T-helper 1 cell treated with Interleukin-12 subunit alpha and Interleukin-12 subunit beta and Interleukin-4 antibody, amounts not matched to agents 30 μg/mL and 1 μg/mL, for 36 hours (primary cell): ENCODE measurements around the gene CLGN.
"Not testable (repeated sequence)": the region's sequence is repeated elsewhere in the genome, so short reads cannot be mapped to it uniquely, and the experiment has no call there.

Source experiments
- H3K27ac Mint-ChIP-seq: one replicate; pipeline ENCODE4 v1.8.0; 2021; ENCODE audit warnings: mild to moderate bottlenecking, mixed read lengths
- H3K27me3 Mint-ChIP-seq: one replicate; pipeline ENCODE4 v1.8.0; 2021; ENCODE audit warnings: low read depth, mixed read lengths
- H3K36me3 Mint-ChIP-seq: one replicate; pipeline ENCODE4 v1.8.0; 2021; ENCODE audit warnings: low read depth, mixed read lengths
- H3K4me1 Mint-ChIP-seq: one replicate; pipeline ENCODE4 v1.8.0; 2021; ENCODE audit warnings: low read depth, mixed read lengths
- H3K4me3 Mint-ChIP-seq: one replicate; pipeline ENCODE4 v1.8.0; 2021; ENCODE audit warnings: mild to moderate bottlenecking, moderate library complexity, mixed read lengths
- H3K9me3 Mint-ChIP-seq: one replicate; pipeline ENCODE4 v1.8.0; 2021; ENCODE audit warnings: mixed read lengths

The CLGN gene

DNA sequence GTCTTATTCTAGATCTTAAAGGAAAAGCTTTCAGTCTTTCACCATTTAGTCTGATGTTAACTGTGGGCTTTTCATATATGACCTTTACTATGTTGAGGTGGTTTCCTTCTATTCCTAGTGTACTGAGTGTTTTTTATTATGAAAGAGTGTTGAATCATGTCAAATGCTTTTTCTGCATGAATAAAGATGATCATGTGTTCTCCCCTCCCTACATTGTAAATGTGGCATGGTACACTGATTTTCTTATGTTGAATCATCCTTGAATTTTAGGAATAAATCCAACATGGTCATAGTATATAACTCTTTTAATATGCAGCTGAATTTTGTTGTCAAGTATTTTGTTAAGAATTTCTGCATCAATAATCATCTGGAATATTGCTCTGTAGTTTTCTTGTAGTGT lies 4.3 kb downstream of the CLGN start:
- Mint-ChIP-seq H3K36me3 (no peaks in the 10 kb centered on the region), H3K9me3 (no peaks in the 10 kb centered on the region), H3K27ac (no peak overlapping the region), H3K4me1 (peaks cover 5% of the 10 kb centered on the region), H3K4me3 (no peak overlapping the region), H3K27me3 (peaks cover 49% of the 10 kb centered on the region)

DNA sequence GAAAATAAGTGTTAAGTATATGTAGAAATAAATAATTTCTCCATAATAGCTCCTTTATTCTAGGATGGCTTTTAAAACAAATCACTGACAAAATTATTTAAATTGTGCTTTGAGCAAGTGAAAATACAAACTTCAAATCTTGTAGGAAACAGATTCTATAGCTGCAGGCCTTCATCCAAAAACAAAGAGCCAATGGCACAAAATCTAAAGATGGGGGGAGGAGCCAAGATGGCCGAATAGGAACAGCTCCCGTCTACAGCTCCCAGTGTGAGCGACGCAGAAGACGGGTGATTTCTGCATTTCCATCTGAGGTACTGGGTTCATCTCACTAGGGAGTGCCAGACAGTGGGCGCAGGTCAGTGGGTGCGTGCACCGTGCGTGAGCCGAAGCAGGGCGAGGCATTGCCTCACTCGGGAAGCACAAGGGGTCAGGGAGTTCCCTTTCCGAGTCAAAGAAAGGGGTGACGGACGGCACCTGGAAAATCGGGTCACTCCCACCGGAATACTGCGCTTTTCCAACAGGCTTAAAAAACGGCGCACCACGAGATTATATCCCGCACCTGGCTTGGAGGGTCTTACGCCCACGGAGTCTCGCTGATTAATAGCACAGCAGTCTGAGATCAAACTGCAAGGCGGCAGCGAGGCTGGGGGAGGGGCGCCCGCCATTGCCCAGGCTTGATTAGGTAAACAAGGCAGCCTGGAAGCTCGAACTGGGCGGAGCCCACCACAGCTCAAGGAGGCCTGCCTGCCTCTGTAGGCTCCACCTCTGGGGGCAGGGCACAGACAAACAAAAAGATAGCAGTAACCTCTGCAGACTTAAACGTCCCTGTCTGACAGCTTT lies 14.1 kb downstream of the CLGN start:
- not testable (repeated sequence) for H3K27ac Mint-ChIP-seq, H3K4me1 Mint-ChIP-seq, H3K9me3 Mint-ChIP-seq, H3K36me3 Mint-ChIP-seq, H3K4me3 Mint-ChIP-seq
- H3K27me3 Mint-ChIP-seq, result peaks cover 11% of the 10 kb centered on the region

DNA sequence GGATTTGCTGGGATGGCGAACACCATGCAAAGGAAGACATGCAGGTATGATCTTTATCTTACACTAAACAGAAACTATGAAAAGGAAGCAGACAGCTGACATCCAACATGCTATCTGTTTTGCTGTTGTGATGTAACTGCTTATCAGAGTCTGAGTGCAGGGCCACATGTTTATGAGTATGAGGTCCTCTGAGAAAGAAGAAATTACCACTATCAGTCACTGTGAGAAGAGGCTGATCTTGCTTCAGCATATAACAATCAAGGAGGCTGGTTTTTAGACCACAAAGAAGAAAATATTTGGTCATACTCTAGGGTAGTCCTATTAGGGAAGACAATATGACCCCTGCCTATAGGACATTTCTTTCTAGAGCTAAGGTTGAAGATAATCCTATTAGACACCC lies 18.5 kb downstream of the CLGN start:
- no peaks in the 10 kb centered on the region for H3K36me3 Mint-ChIP-seq
- peaks cover 22% of the 10 kb centered on the region for H3K27me3 Mint-ChIP-seq
- H3K4me1 Mint-ChIP-seq, result no peaks in the 10 kb centered on the region

DNA sequence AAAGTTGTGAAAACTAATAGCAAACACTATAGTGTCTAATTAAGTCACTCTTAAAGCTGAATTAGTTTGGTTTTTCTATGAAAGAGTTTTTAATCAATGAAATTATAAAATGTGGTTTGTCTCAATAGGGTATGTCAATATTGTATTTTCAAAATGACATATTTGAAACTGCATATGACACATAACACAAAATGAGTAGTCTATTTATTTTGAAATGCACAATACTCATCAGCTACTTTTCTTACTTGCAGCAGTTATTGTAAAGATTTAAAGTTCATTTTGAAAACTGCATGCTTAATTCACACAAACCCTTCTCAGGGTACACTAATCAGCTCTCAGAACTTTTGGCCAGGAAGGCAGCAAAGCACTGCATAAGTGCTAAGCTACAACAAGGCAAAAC lies 21.2 kb downstream of the CLGN start:
- H3K36me3 Mint-ChIP-seq, result no peaks in the 10 kb centered on the region
- H3K4me1 Mint-ChIP-seq, result no peaks in the 10 kb centered on the region
- H3K27ac Mint-ChIP-seq, result no peak overlapping the region
- H3K9me3 Mint-ChIP-seq, result no peaks in the 10 kb centered on the region
- H3K27me3 Mint-ChIP-seq, result peaks cover 13% of the 10 kb centered on the region
- no peak overlapping the region for H3K4me3 Mint-ChIP-seq

More for the DNA sequence above, 18.5 kb downstream of the CLGN start:
- H3K27ac Mint-ChIP-seq, result no peak overlapping the region
- H3K9me3 Mint-ChIP-seq, result no peaks in the 10 kb centered on the region
- no peak overlapping the region for H3K4me3 Mint-ChIP-seq

DNA sequence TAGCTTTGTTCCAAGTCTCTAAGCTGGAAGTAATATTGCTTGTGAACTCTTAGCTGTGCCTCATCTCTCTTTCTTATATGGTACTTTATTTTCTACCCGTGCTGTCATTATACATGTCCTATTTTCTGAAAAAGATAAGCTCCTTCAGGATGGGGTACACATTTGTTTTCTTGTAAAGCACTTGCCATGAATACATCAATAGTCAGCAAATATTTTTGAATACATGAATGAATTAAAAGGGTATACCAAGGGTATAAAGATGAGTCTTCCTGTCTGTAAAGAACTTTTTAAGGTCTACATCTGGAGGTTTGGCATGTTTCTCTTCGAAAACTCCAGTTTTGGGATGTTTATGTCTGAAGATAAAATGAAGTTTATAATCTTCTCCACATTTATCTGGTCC lies 27.3 kb downstream of the CLGN start:
- H3K4me1 Mint-ChIP-seq, result no peaks in the 10 kb centered on the region
- H3K9me3 Mint-ChIP-seq, result no peaks in the 10 kb centered on the region
- H3K4me3 Mint-ChIP-seq, result no peak overlapping the region
- peaks cover 11% of the 10 kb centered on the region for H3K27me3 Mint-ChIP-seq
- H3K36me3 Mint-ChIP-seq, result no peaks in the 10 kb centered on the region
- H3K27ac Mint-ChIP-seq, result no peak overlapping the region

DNA sequence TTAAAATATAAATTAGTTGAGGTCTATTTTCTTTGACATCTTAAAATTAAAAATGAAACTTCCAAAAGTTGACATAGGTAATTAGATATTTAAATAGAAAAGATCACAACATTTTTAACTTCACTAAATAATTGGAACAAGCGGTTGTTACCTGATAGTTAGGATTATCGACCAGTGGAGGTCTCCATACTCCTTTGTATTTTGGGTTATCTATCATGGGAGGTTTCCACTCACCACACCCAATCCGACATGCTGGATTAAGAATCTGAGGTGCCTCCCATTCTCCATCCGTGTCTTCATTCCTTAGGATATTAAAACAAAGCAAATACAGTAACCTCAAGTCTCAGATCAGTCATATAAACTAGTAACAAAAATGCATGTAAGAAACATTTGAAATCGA lies 31.8 kb downstream of the CLGN start:
- Mint-ChIP-seq H3K9me3 (no peaks in the 10 kb centered on the region), H3K36me3 (no peaks in the 10 kb centered on the region), H3K27me3 (peaks cover 18% of the 10 kb centered on the region), H3K4me1 (no peaks in the 10 kb centered on the region), H3K4me3 (no peak overlapping the region), H3K27ac (no peak overlapping the region)

DNA sequence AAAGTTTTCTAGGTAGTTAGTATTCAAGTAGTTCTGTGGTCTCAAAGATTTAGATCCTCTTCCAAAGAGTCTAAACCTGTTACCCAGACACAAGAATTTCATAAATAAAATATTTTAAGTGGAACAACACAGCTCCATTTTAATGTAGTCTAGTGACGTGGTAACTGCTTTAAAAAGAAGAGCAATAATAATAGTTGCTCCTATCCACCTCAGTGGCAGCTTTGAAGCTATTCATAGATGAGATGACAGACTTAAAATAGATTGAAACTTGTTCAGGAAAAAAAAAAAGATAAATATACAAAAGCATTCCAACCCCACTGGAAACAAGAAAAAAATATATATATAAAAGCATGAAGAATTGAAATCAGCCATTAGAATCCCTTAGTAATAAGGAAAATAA lies 39.4 kb downstream of the CLGN start:
- no peaks in the 10 kb centered on the region for H3K36me3 Mint-ChIP-seq

DNA sequence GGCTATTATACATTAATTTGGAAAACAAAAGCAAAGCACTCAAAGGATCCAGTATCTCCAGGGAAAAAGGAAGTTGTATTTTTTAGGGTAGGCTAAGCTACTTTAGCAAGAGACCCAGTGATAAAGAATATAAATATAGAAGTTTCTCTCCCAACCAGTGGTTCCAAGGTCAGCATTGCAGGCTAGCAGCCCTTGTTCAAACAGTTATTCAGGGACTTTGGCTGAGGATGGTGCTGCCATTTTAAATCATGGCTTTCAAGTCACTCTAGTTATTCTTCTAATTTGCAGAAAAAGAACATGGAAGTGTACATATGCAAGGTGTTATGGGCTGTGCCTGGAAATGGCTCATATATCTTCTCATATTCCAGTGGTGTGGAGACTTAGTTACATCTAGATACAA lies 44.7 kb downstream of the CLGN start:
- no peaks in the 10 kb centered on the region for H3K4me1 Mint-ChIP-seq
- H3K9me3 Mint-ChIP-seq, result no peaks in the 10 kb centered on the region
- no peak overlapping the region for H3K27ac Mint-ChIP-seq
- H3K4me3 Mint-ChIP-seq, result no peak overlapping the region
- H3K36me3 Mint-ChIP-seq, result peaks cover 2% of the 10 kb centered on the region
- peaks cover 7% of the 10 kb centered on the region for H3K27me3 Mint-ChIP-seq

More for the DNA sequence above, 39.4 kb downstream of the CLGN start:
- Mint-ChIP-seq H3K27me3 (peaks cover 21% of the 10 kb centered on the region), H3K4me1 (no peaks in the 10 kb centered on the region), H3K9me3 (no peaks in the 10 kb centered on the region), H3K27ac (no peak overlapping the region), H3K4me3 (no peak overlapping the region)

DNA sequence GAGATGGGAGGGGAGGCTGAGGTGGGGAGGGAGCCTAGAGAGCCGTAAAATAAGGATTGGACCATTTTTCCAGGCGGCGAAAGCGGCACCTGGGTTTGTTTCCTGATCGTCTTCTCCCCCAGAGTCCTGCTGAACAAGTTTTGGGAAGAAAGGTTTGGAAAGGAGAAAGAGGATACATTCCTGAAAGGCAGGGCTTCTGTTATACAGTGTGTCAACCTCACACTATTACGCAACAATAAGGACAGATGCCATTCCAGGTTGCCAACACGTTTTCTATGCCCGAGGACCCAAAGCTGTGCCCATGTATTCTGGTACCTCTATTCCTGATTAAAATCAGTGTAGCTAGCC lies 53.3 kb downstream of the CLGN start:
- Mint-ChIP-seq H3K27me3 (peaks cover 17% of the 10 kb centered on the region), H3K4me1 (peaks cover 22% of the 10 kb centered on the region), H3K36me3 (peaks cover 4% of the 10 kb centered on the region), H3K27ac (no peak overlapping the region), H3K9me3 (no peaks in the 10 kb centered on the region), H3K4me3 (no peak overlapping the region)

DNA sequence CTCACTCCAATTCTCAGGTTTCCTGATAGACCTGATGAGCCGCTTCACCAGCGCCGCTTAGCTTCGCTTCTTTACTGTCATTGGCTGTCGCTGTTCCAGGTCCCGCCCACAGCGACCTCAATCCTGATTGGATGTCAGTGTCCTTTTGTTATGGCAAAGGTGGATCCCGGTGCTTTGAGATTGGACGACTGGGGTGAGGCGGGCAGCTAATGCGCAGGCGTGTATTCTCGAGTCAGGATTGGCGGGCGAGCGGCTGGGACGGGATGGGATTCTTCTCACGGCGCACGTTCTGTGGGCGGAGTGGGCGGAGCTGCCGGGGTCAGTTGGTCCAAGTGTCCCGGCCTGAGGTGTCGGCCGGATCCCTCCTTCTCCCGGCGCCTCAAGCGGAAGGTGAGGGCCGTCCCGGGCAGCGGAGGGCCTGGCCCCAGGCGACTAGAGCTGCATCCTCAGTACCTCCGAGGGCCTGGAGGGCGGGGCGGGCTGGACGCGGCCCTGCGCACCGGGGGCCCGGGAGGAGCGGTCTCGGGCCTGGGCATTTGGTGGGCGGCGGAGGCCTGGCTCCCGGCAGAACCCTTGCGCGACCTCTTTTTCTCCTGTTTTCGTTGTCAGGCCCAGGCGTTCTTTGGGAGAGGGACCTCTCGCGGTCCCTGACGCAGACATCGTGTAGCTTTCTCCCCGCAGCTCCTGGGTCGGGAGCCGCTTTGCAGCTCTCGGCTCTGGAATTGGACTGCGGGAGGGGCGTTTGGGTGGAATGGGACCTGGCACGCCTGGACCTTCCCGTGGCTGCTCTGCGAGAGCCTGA lies 53.9 kb downstream of the CLGN start, which contains the start of gene SCOC:
Gene SCOC (plus strand): TSS at position 319 of the 802 bp plus-strand sequence. CDS start 5,525 bp downstream, outside the sequence.
- no peak within 1 kb of the TSS for H3K27ac Mint-ChIP-seq
- peaks cover 22% of the 10 kb centered on the region for H3K4me1 Mint-ChIP-seq
- no peak within 1 kb of the TSS for H3K4me3 Mint-ChIP-seq
- H3K36me3 Mint-ChIP-seq, result peaks cover 4% of the 10 kb centered on the region
- peaks cover 20% of the 10 kb centered on the region for H3K27me3 Mint-ChIP-seq
- H3K9me3 Mint-ChIP-seq, result no peaks in the 10 kb centered on the region

DNA sequence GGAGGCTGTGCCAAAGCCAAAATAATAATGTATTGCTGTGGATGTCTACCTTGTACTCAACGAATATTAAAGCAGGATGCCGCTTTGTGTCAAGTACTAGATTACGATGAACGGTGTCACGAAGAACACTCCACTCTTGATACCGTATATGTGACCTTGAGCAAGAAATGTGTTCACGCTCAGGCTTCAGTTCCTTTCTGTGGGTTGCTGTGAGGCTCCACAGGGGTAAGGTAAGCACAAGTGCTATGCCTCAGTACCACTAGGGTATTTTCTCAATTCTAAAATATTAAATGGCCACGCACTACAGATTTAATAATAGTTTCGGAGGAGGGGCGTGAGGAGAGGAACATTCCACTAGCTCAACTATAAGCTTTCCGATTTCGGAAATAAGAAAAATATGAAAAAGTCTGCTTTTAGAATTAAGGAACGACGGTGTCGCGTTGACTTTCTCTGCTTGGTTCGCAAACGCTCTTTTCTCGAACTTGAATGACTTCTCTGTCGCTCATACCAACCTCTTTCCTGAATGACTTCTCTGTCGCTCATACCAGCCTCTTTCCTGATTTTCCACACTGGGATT lies 54.6 kb downstream of the CLGN start:
- Mint-ChIP-seq H3K4me1 (peaks cover 22% of the 10 kb centered on the region), H3K36me3 (peaks cover 4% of the 10 kb centered on the region), H3K27ac (no peak overlapping the region), H3K27me3 (peaks cover 22% of the 10 kb centered on the region), H3K9me3 (no peaks in the 10 kb centered on the region), H3K4me3 (no peak overlapping the region)

DNA sequence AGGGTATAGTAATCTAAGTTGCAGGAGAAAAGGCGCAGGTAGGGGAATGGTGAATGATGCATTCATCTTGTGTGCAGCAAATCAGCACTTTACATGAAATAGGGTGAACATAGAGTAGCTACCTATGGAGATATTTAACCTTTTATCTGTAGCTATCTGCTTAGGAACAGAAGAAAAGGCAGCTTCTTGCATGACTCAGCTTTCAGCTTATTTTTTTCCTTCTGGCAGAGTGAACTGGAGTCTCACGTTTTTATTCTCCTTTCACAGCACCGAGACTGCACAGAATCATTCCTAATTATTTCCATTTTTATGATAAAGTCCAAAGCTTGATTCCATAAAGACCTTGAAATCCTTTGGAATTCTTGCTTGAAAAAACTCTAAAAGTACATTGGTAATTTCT lies 58.8 kb downstream of the CLGN start:
- no peak overlapping the region for H3K4me3 Mint-ChIP-seq
- peaks cover 22% of the 10 kb centered on the region for H3K27me3 Mint-ChIP-seq
- H3K27ac Mint-ChIP-seq, result no peak overlapping the region
- H3K36me3 Mint-ChIP-seq, result no peaks in the 10 kb centered on the region
- H3K4me1 Mint-ChIP-seq, result peaks cover 4% of the 10 kb centered on the region
- no peaks in the 10 kb centered on the region for H3K9me3 Mint-ChIP-seq

DNA sequence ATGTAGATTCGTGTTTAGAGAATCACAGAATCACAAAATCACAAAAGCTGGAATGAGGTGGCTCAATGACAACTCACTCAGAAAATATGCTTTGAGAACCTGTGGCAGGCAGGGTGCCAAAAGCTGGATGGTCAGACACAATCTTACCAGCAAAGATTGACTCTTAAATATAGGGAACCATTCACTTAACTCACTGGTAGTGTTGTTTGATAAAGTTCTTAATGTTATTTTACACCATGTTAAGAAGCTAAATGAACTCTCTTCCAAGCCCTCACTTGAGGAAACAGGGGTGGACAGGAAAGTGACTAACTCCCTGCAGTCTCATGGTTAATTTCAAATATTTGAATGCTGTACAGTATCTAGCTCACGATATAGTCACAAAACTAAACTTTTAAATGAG lies 59.7 kb downstream of the CLGN start:
- Mint-ChIP-seq H3K27me3 (peaks cover 22% of the 10 kb centered on the region), H3K36me3 (no peaks in the 10 kb centered on the region)

DNA sequence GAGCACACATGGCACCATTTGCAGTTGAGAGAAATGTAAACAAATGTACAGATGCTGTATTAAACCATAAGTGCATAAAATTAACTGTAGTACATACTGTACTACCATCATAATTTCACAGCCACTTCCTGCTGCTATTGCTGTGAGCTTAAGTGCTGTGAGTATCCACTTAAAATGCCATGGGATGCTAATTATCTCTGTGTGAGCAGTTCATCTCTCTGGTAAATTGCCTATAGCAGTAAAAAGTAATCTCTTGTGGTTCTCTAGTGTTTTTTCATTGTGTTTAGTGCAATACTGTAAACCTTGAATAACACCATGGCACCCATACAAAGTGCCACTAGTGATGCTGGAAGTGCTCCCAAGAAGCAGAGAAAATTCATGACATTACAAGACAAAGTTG lies 63.9 kb downstream of the CLGN start:
- Mint-ChIP-seq H3K27ac (no peak overlapping the region), H3K27me3 (peaks cover 11% of the 10 kb centered on the region), H3K36me3 (no peaks in the 10 kb centered on the region), H3K4me3 (no peak overlapping the region), H3K9me3 (no peaks in the 10 kb centered on the region), H3K4me1 (peaks cover 2% of the 10 kb centered on the region)

More for the DNA sequence above, 59.7 kb downstream of the CLGN start:
- Mint-ChIP-seq H3K9me3 (no peaks in the 10 kb centered on the region), H3K27ac (no peak overlapping the region), H3K4me1 (peaks cover 4% of the 10 kb centered on the region), H3K4me3 (no peak overlapping the region)

DNA sequence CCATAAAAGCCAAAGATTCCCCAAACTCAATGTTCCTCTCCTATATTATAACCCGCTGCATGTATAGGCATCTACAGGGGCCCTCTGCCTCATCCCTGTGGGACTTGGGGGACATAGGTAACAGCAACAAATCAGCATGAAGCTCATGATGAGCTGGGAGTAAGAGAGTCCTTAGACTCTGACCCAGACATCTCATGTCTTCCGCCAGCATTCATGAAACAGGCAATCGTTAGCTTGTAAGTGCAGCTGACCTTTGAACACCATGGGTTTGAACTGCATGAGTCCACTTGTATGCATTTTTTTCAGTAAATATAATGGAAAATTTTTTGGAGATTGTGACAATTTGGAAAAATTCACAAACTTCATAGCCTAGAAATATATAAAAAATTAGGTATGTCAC lies 64.4 kb downstream of the CLGN start:
- H3K27ac Mint-ChIP-seq, result no peak overlapping the region
- H3K4me3 Mint-ChIP-seq, result no peak overlapping the region
- no peaks in the 10 kb centered on the region for H3K9me3 Mint-ChIP-seq
- H3K4me1 Mint-ChIP-seq, result peaks cover 2% of the 10 kb centered on the region
- H3K27me3 Mint-ChIP-seq, result peaks cover 13% of the 10 kb centered on the region
- no peaks in the 10 kb centered on the region for H3K36me3 Mint-ChIP-seq
